ENCODE data around the gene SCRN2. TPM values are rescaled to one million over a fixed set of nuclear protein-coding genes. Genes with fewer than 3 reads are reported as not detected.

Gene SCRN2
- total and polyA plus RNA-seq, 2 of the 13 experiments (the other 11 are each of a cell fraction or from before 2014, with no cell fraction given) = 21.7 to 29.5 TPM

DNA sequence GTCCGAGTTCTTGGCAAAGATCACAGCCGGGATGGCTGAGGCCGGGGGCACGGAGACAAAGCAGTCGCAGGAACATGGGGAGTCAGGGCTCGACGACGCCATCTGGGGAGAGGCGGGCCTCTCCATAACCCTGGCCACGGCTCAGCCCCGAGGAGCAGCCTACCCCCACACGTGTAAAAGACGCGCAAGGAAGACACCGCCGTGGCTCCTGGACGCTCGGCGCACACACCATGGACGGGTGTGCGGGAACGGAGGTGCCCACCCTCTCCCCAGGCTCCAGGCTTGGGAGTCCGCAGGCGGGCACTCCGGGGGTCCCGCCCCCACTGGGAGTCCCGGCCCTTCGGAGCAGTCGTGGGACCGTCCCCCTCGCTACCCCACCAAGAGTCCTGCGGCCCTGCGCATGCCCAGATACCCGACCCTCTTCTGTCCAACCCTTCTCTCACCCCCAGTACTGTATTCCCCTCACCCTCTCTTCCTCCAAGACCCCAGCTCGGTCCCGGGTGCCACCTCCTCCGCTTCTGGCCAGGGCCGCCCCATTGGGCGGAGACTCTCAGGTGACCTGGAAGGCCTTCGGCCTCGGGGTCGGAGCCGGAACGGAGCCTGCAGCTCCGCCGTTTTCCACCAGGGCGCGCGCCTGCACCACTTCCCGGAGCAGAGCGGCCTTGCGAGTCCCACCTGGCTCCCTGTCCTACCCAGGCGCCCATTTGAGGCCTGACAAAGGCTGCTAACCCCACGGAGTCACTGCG lies at the start of gene SCRN2 (continued):
- TF ChIP-seq, protein P1, sequence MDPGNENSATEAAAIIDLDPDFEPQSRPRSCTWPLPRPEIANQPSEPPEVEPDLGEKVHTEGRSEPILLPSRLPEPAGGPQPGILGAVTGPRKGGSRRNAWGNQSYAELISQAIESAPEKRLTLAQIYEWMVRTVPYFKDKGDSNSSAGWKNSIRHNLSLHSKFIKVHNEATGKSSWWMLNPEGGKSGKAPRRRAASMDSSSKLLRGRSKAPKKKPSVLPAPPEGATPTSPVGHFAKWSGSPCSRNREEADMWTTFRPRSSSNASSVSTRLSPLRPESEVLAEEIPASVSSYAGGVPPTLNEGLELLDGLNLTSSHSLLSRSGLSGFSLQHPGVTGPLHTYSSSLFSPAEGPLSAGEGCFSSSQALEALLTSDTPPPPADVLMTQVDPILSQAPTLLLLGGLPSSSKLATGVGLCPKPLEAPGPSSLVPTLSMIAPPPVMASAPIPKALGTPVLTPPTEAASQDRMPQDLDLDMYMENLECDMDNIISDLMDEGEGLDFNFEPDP (CRISPR knock-in tag; conservative IDR thresholded peaks at IDR 0.05) = 0 out of 2 replicates have a peak, but pooled peaks have one; percentile 89
- TF ChIP-seq, protein P2, sequence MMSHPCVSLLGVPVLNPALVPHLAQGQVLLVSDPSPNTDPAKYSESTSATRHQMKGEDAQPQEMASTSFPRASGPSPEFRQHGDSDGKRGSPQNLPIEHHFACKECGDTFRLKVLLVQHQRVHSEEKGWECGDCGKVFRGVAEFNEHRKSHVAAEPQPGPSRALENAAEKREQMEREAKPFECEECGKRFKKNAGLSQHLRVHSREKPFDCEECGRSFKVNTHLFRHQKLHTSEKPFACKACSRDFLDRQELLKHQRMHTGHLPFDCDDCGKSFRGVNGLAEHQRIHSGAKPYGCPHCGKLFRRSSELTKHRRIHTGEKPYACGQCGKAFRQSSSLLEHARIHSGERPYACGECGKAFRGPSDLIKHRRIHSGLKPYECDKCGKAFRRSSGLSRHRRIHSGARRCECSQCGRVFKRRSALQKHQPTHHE (CRISPR knock-in tag; IDR thresholded peaks at IDR 0.05; ENCODE audit: borderline replicate concordance) = peak; percentile 63; the same call in 1 of the 2 replicates
- TF ChIP-seq ZNF792 (CRISPR knock-in tag; IDR thresholded peaks at IDR 0.05) (peak; percentile 57), RXRA (CRISPR knock-in tag; IDR thresholded peaks at IDR 0.05) (peak; percentile 78), ZNF781 (CRISPR knock-in tag; IDR thresholded peaks at IDR 0.05; ENCODE audit: borderline replicate concordance, not compliant biosample characterization) (peak; percentile 13), EHMT2 (IDR thresholded peaks at IDR 0.05; ENCODE audit: borderline replicate concordance, low read depth, low read length) (no peak), U2AF1 (optimal IDR thresholded peaks at IDR 0.05; ENCODE audit: low read depth, low read length) (peak; percentile 58), FOXC1 (CRISPR knock-in tag; IDR thresholded peaks at IDR 0.05; ENCODE audit: borderline replicate concordance) (peak; percentile 89), ZFP1 (CRISPR knock-in tag; IDR thresholded peaks at IDR 0.05) (no peak; the same call in 1 of the 2 replicates), MXD4 (CRISPR knock-in tag; IDR thresholded peaks at IDR 0.05) (peak; percentile 87), KDM5A (IDR thresholded peaks at IDR 0.05; ENCODE audit: borderline replicate concordance, low read length) (peak; percentile 60; the same call in 1 of the 2 replicates), CEBPB (IDR thresholded peaks at IDR 0.05; ENCODE audit: borderline replicate concordance, low read depth, low read length) (no peak)
- TF ChIP-seq, protein P3, sequence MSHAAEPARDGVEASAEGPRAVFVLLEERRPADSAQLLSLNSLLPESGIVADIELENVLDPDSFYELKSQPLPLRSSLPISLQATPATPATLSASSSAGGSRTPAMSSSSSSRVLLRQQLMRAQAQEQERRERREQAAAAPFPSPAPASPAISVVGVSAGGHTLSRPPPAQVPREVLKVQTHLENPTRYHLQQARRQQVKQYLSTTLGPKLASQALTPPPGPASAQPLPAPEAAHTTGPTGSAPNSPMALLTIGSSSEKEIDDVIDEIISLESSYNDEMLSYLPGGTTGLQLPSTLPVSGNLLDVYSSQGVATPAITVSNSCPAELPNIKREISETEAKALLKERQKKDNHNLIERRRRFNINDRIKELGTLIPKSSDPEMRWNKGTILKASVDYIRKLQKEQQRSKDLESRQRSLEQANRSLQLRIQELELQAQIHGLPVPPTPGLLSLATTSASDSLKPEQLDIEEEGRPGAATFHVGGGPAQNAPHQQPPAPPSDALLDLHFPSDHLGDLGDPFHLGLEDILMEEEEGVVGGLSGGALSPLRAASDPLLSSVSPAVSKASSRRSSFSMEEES (CRISPR knock-in tag; IDR thresholded peaks at IDR 0.05) = peak; percentile 53
- TF ChIP-seq, protein P4, sequence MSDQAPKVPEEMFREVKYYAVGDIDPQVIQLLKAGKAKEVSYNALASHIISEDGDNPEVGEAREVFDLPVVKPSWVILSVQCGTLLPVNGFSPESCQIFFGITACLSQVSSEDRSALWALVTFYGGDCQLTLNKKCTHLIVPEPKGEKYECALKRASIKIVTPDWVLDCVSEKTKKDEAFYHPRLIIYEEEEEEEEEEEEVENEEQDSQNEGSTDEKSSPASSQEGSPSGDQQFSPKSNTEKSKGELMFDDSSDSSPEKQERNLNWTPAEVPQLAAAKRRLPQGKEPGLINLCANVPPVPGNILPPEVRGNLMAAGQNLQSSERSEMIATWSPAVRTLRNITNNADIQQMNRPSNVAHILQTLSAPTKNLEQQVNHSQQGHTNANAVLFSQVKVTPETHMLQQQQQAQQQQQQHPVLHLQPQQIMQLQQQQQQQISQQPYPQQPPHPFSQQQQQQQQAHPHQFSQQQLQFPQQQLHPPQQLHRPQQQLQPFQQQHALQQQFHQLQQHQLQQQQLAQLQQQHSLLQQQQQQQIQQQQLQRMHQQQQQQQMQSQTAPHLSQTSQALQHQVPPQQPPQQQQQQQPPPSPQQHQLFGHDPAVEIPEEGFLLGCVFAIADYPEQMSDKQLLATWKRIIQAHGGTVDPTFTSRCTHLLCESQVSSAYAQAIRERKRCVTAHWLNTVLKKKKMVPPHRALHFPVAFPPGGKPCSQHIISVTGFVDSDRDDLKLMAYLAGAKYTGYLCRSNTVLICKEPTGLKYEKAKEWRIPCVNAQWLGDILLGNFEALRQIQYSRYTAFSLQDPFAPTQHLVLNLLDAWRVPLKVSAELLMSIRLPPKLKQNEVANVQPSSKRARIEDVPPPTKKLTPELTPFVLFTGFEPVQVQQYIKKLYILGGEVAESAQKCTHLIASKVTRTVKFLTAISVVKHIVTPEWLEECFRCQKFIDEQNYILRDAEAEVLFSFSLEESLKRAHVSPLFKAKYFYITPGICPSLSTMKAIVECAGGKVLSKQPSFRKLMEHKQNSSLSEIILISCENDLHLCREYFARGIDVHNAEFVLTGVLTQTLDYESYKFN (CRISPR knock-in tag; conservative IDR thresholded peaks at IDR 0.05) = peak; percentile 73
- TF ChIP-seq, protein P5, sequence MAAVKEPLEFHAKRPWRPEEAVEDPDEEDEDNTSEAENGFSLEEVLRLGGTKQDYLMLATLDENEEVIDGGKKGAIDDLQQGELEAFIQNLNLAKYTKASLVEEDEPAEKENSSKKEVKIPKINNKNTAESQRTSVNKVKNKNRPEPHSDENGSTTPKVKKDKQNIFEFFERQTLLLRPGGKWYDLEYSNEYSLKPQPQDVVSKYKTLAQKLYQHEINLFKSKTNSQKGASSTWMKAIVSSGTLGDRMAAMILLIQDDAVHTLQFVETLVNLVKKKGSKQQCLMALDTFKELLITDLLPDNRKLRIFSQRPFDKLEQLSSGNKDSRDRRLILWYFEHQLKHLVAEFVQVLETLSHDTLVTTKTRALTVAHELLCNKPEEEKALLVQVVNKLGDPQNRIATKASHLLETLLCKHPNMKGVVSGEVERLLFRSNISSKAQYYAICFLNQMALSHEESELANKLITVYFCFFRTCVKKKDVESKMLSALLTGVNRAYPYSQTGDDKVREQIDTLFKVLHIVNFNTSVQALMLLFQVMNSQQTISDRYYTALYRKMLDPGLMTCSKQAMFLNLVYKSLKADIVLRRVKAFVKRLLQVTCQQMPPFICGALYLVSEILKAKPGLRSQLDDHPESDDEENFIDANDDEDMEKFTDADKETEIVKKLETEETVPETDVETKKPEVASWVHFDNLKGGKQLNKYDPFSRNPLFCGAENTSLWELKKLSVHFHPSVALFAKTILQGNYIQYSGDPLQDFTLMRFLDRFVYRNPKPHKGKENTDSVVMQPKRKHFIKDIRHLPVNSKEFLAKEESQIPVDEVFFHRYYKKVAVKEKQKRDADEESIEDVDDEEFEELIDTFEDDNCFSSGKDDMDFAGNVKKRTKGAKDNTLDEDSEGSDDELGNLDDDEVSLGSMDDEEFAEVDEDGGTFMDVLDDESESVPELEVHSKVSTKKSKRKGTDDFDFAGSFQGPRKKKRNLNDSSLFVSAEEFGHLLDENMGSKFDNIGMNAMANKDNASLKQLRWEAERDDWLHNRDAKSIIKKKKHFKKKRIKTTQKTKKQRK (IDR thresholded peaks at IDR 0.05; ENCODE audit: low read length) = no peak
- TF ChIP-seq, protein P6, sequence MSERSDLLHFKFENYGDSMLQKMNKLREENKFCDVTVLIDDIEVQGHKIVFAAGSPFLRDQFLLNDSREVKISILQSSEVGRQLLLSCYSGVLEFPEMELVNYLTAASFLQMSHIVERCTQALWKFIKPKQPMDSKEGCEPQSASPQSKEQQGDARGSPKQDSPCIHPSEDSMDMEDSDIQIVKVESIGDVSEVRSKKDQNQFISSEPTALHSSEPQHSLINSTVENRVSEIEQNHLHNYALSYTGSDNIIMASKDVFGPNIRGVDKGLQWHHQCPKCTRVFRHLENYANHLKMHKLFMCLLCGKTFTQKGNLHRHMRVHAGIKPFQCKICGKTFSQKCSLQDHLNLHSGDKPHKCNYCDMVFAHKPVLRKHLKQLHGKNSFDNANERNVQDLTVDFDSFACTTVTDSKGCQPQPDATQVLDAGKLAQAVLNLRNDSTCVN (CRISPR knock-in tag; IDR thresholded peaks at IDR 0.05; ENCODE audit: borderline replicate concordance) = peak; percentile 84

Measured in HepG2 (cell line).